Common myeloid progenitor, CD34-positive (primary cell): ENCODE measurements around the gene PRKAR1B.

Experiments used
- CTCF ChIA-PET: fragments of 350-600 bp; sonication (Branson Sonifier 250); formaldehyde crosslinking; loops from one replicate; lab custom pipeline; 2021; ENCODE audit warnings: antibody characterized with exemption; lab: Charles Lee
- POLR2A ChIA-PET: fragments of 350-600 bp; sonication (Branson Sonifier 250); formaldehyde crosslinking; loops from one replicate; lab custom pipeline; 2021; ENCODE audit warnings: antibody characterized with exemption; lab: Charles Lee
- DNase-seq, 3 donors: peaks; one replicate each; pipeline versions ENCODE4 v3.0.0 to v3.0.0-alpha.2; 2013
- H3K27ac ChIP-seq, 2 experiments: 1 replicate in 1 of 2; 2 replicates in 1 of 2; pipeline ENCODE4 v1.7.0; 2013; ENCODE audit warnings: inconsistent platforms in 2 of 2, low read length in 2 of 2, mild to moderate bottlenecking in 2 of 2, low read depth in 1 of 2, moderate library complexity in 1 of 2; ENCODE audit not compliant: severe bottlenecking in 2 of 2, insufficient read depth in 1 of 2, poor library complexity in 1 of 2
- H3K27me3 ChIP-seq, 5 experiments: replicated peaks in 2 of 5; 1 replicate in 3 of 5; 2 replicates in 2 of 5; pipeline versions ENCODE4 v1.6.1 to v1.7.0; 2013; ENCODE audit warnings: low read length in 4 of 5, mild to moderate bottlenecking in 2 of 5, moderate library complexity in 2 of 5, inconsistent platforms in 1 of 5; ENCODE audit not compliant: insufficient read depth in 5 of 5, control insufficient read depth in 4 of 5
- H3K36me3 ChIP-seq, 4 experiments: 1 replicate in 2 of 4; 2 replicates in 2 of 4; pipeline versions ENCODE4 v1.6.1 to v1.7.0; 2013; ENCODE audit warnings: low read length in 3 of 4, control low read depth in 1 of 4, mild to moderate bottlenecking in 1 of 4; ENCODE audit not compliant: control insufficient read depth in 4 of 4, insufficient read depth in 4 of 4
- H3K4me1 ChIP-seq, 4 experiments: 1 replicate in 3 of 4; 2 replicates in 1 of 4; pipeline versions ENCODE4 v1.6.1 to v1.7.1; 2013; ENCODE audit warnings: low read length in 3 of 4, mild to moderate bottlenecking in 3 of 4, control low read depth in 1 of 4, inconsistent platforms in 1 of 4, moderate library complexity in 1 of 4; ENCODE audit not compliant: control insufficient read depth in 4 of 4, insufficient read depth in 4 of 4; ENCODE audit errors: control extremely low read depth in 1 of 4
- H3K4me3 ChIP-seq, 7 experiments: 1 replicate in 4 of 7; 2 replicates in 3 of 7; pipeline versions ENCODE4 v1.5.1 to v1.7.0; 2013; ENCODE audit warnings: mild to moderate bottlenecking in 7 of 7, low read length in 6 of 7, moderate library complexity in 6 of 7, inconsistent platforms in 2 of 7, low read depth in 2 of 7, control low read depth in 1 of 7; ENCODE audit not compliant: insufficient read depth in 4 of 7, control insufficient read depth in 1 of 7; ENCODE audit errors: extremely low read depth in 1 of 7
- H3K9me3 ChIP-seq, 5 experiments: 1 replicate in 4 of 5; 2 replicates in 1 of 5; pipeline versions ENCODE4 v1.6.1 to v1.7.1; 2013; ENCODE audit warnings: low read length in 4 of 5, mild to moderate bottlenecking in 2 of 5, inconsistent platforms in 1 of 5, low read depth in 1 of 5, moderate library complexity in 1 of 5; ENCODE audit not compliant: control insufficient read depth in 4 of 5, insufficient read depth in 2 of 5; ENCODE audit errors: control extremely low read depth in 1 of 5
- WGBS: methylation state at CpG from one replicate; pipeline ENCODE4 v1.1.5; 2013; ENCODE audit not compliant: insufficient coverage; 5-methylcytosine and 5-hydroxymethylcytosine counted together

PRKAR1B gene

GRCh38 chr7:573269-573932 lies 153.7 kb downstream of the PRKAR1B start:
- Histone ChIP-seq H3K4me3 (no peak overlapping the region), H3K4me1 (no peaks in the 10 kb centered on the region), H3K27me3 (no peaks in the 10 kb centered on the region), H3K9me3 (no peaks in the 10 kb centered on the region), H3K36me3 (no peaks in the 10 kb centered on the region), H3K27ac (no peak overlapping the region)
- DNase-seq: no peak
- POLR2A ChIA-PET: no interaction called here
- whole genome bisulfite sequencing: 98% methylated on average over 24 of the region's 36 CpGs
- CTCF ChIA-PET: no interaction called here

GRCh38 chr7:572416-573268 lies 154.4 kb downstream of the PRKAR1B start:
- no peaks in the 10 kb centered on the region for H3K9me3 ChIP-seq
- 97% methylated on average over 43 of the region's 45 CpGs for WGBS
- H3K4me1 ChIP-seq: no peaks in the 10 kb centered on the region
- no peaks in the 10 kb centered on the region for H3K36me3 ChIP-seq
- H3K4me3 ChIP-seq: no peak overlapping the region
- no peak for DNase-seq
- no peak overlapping the region for H3K27ac ChIP-seq
- no peaks in the 10 kb centered on the region for H3K27me3 ChIP-seq
- ChIA-PET POLR2A (no interaction called here), CTCF (no interaction called here)

GRCh38 chr7:571718-572415 lies 155.2 kb downstream of the PRKAR1B start:
- no peaks in the 10 kb centered on the region for H3K4me1 ChIP-seq
- no peak for DNase-seq
- no peaks in the 10 kb centered on the region for H3K36me3 ChIP-seq
- WGBS: 98% methylated on average over 35 of the region's 38 CpGs
- H3K27me3 ChIP-seq: no peaks in the 10 kb centered on the region
- no peaks in the 10 kb centered on the region for H3K9me3 ChIP-seq
- POLR2A ChIA-PET: no interaction called here
- no peak overlapping the region for H3K27ac ChIP-seq
- H3K4me3 ChIP-seq: no peak overlapping the region
- CTCF ChIA-PET: no interaction called here

- ChIA-PET POLR2A (interaction anchor here (0.6 kb wide), 1 partner anchor 205 kb away, joined by 3 read pairs; no protein-coding TSS in a partner anchor), CTCF (no interaction called here)
- H3K9me3 ChIP-seq: no peaks in the 10 kb centered on the region
- H3K4me1 ChIP-seq: no peaks in the 10 kb centered on the region
- no peak for DNase-seq
- WGBS: 96% methylated on average over 22 of the region's 33 CpGs
- no peak overlapping the region for H3K4me3 ChIP-seq
- H3K36me3 ChIP-seq: no peaks in the 10 kb centered on the region
- H3K27me3 ChIP-seq: no peaks in the 10 kb centered on the region
- H3K27ac ChIP-seq: no peak overlapping the region
These were observed 155.9 kb downstream of the PRKAR1B start for GRCh38 chr7:571096-571717.

GRCh38 chr7:570801-571070 lies 156.3 kb downstream of the PRKAR1B start:
- ChIA-PET POLR2A (interaction anchor here (0.6 kb wide), 1 partner anchor 204 kb away, joined by 3 read pairs; no protein-coding TSS in a partner anchor), CTCF (no interaction called here)
- H3K36me3 ChIP-seq: no peaks in the 10 kb centered on the region
- no peaks in the 10 kb centered on the region for H3K27me3 ChIP-seq
- WGBS: 98% methylated on average over 14 of the region's 14 CpGs
- no peak overlapping the region for H3K4me3 ChIP-seq
- H3K9me3 ChIP-seq: no peaks in the 10 kb centered on the region
- no peak for DNase-seq
- H3K4me1 ChIP-seq: no peaks in the 10 kb centered on the region
- no peak overlapping the region for H3K27ac ChIP-seq

GRCh38 chr7:569996-570800 lies 156.9 kb downstream of the PRKAR1B start:
- CTCF ChIA-PET: no interaction called here

More at GRCh38 chr7:569996-570800, 156.9 kb downstream of the PRKAR1B start:
- Histone ChIP-seq H3K27me3 (no peaks in the 10 kb centered on the region), H3K4me1 (no peaks in the 10 kb centered on the region), H3K9me3 (no peaks in the 10 kb centered on the region), H3K36me3 (no peaks in the 10 kb centered on the region), H3K27ac (no peak overlapping the region), H3K4me3 (no peak overlapping the region)
- no peak for DNase-seq
- POLR2A ChIA-PET: no interaction called here
- 97% methylated on average over 38 of the region's 40 CpGs for WGBS
